Activated gamma-delta T cell treated with Interleukin-2 at 50 U/mL for 16 hours (primary cell): ENCODE results near the gene MCC.

ENCODE experiments used
- DNase-seq: peaks from one replicate; pipeline ENCODE4 v3.0.0-alpha.2; 2020

The MCC gene

DNA sequence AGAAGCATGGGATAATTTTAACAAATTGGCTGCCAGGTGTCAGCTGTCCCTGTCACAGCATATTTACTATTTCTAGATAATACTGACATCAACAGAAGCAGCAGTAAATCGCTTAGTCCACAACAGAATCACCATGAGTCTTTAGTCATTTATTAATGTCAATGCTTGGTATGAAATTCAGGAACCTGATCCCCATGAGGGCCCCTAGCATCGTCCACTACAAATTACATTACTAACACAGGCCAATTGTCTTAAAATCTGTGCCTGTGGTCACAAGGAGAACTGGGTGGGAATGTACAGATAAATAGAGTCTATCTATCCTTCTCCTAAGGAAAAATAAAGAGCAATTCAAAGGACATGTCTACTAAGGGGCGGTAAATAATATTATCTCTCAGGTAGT is 129.6 kb downstream of the MCC start:
- no peak for DNase-seq

DNA sequence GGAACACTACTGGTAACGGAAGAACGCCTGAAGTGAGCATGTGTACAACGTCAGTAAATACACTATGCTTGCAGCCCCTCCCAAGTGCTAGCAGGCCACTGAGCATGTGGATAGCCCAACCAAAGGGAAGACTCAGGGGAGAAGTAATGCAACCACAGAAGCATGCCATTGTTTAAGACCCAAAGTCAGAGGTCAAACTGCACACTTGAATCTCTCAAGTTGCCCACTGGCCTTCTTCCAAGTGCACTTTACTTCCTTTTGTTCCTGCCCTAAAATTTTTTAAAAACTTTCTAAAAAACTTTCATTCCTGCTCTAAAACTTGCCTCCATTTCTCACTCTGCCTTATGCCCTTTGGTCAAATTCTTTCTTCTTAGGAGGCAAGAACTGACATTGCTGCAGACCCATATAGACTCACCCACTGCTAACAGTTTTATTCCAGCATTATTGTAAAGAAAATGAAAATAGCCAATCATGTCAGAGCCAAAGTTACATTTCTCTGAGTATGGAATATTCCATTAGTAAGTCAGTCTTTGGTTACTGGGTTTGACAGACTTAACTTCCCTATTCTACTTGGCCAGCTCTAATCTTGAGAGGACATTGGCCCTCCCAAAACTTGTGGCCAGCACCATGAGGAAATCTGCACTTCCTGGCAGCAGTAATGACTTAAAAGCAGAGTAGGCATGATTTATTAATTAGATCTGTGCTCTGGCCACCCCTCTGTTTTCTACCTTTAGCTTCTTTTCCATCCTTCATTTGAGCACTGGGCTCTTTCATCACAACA is 130.4 kb downstream of the MCC start:
- DNase-seq = no peak

DNA sequence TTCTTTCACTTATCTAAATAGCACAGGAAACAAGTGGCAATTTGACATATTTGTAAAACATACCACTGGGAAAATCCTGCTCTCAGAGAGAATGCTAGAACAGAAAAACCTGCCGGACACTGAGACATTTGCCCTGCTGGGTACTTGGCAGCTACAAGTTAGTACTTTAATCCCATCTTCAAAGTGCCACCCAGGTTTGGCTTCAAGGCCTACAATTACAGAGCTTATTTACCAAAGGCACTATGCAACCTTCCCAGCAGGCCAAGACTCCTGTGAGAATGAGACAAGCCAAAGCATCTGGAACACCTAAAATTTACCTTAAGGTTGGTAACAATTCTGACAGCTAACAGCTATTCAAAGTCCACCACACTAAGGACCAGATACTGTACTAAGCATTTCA is 131.8 kb downstream of the MCC start:
- no peak for DNase-seq

DNA sequence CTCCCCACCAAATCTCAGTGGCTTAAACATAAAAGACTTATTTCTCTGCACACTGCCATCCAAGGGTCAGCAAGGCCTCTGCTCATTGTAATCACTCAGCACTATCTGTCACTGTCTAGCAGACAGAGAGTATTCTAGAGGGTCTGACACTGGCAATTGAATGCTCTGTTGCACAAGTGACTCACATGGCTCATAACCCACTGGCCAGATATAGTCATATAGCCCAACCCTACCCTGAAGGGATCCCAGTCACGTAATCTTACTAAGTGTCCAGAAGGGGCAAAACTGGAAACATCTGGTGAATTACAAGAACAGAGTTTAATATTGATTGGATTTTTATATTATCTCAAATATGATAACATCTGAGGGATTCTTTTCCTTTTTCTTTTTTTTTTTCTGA is 134.2 kb downstream of the MCC start:
- DNase-seq = no peak

DNA sequence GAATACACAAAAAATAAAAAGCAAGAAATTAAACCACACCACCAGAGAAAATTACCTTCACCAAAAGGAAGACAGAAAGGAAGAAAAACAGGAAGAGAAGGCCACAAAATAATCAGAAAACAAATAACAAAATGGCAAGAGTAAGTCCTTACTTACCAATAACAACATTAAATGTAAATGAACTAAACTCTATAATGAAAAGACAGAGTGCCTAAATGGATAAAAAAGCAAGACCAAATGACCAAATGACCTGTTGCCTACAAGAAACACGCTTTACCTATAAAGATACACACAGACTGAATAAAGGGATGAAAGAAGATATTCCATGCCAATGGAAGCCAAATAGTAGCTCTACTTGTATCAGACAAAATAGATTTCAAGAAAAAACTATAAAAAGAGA is 140.7 kb downstream of the MCC start:
- DNase-seq = no peak

DNA sequence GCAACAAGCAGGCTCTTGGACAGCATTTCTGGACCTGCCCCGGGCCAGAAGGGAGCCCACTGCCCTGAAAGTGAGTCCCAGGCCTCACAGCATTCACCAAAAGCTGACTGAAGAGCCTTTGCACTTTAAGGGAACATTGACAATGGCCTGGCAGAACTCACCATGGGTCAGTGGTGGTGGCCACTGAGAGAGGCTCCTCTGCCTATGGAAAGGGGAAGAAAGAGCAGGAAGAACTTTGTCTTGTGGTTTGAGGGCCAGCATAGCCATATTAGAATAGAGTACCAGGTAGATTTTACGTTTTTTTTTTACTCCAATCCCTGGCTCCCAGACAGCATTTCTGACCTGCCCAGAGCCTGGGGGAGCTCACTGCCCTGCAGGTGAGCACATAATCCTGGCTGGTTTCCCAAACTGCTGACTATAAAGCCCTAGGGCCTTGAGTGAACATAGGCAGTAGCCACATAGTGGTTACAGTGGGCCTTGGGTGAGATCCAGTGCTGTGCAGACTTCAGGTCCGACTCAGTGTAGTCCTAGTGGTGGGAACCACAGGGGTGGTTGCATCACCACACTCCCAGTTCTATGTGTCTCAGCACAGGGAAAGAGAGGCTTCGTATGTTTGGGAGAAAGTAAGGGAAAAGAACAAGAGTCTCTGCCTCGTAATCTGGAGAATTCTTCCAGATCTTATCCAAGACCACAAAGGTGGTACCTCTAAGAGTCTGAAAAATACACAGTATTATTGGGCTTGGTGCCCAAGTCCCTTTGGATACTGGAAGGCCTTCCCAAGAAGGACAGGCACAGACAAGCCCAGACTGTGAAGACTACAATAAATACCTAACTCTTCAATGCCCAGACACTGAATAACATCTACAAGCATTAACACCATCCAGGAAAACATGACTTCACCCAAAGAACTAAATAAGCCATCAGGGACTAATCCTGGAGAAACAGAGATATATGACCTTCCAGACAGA is 143.0 kb downstream of the MCC start:
- DNase-seq = no peak

DNA sequence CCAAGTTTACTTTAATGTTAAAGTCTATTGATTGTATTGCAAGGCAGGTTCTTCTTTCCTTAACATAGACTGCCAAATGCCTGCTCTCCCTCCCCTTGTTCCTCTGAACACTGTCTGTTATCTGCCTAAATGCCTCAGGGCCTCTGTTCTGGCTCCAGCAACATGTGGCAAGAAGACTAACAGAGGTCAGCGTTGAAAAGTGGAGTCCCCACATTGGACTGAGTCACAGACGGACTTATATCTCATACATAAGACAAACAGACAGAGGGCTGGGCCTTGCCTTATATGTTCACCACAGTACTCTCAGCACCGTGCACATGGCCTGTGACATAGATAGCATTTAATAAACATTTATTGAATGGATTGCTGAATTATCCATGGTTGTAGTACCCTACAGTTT is 144.9 kb downstream of the MCC start:
- DNase-seq = no peak

DNA sequence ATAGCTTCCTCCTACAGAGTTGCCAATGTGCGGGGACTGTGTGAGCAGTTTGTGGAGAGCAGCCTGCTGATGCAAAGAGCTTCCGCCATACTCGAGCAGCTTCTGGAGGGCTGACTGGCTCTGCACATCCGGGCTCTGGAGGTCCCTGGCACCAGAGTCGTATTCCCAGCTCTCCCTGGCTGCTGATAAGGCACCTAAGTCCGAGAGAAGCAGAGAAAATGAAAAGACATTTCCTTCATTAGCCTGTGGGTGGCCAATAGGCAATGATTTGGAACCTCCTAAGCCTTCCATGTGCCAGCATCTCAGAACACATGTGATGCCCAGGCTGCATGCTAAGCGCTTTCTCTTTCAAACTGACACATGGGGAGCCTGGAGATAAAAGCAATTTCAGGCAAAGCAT is 147.7 kb downstream of the MCC start:
- no peak for DNase-seq

DNA sequence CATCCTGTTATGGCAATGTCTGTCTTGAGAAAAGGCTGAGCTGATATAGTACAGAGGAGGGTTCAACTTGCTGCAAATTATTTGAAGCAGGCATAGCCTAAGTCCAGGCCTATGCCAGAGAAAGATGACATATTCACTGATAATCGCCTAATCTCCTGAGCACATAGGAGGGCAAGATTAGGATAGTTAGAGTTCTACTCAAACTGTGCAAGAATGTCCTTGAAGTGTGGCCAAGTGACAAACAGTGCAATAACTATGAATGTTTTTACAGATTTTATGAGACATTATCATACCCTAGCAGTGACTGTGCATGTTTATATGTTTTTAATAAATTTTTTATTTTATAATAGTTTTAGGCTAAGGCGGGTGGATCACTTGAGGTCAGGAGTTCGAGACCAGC is 149.6 kb downstream of the MCC start:
- no peak for DNase-seq

DNA sequence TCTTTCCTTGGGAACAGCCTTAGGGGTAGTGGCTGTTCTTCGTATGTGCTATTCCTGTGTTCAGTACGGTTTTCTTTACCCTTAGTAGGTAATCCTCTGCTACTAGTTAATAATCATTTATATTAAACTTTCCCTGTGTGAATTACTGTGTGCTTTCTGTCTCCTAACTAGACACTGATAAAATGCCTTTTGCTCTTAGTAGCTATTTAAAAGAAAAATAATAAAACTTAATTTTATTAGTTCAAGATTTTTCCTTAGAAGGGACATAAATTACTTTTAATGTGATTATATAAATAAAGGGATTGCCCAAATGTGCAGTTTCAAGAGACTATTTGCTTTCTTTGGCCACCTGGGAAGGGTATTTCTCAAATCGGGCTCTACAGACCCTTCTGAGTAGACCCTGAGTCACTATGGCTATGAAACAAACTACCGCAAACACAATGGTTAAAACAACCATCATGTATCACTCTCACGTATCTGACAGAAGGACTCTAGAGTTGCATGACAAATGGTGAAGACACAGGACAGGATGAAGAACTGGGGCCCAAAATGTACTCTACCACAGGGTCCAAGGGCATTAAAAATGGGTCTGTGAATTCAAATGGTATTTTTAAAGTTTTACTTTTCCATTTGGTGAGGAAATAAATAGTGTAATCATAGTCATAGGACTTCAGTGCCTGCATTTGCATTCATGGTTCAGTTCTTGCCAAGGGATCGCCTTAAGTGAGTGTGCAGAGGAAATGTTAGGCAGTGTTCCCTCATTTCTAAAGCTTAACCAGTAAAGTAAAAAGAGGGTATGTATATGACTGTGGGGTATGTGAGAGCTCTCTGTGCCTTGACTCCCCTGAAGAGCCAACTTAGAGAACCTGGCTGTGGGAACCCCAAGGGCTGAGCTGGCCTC is 150.5 kb downstream of the MCC start:
- DNase-seq = no peak

DNA sequence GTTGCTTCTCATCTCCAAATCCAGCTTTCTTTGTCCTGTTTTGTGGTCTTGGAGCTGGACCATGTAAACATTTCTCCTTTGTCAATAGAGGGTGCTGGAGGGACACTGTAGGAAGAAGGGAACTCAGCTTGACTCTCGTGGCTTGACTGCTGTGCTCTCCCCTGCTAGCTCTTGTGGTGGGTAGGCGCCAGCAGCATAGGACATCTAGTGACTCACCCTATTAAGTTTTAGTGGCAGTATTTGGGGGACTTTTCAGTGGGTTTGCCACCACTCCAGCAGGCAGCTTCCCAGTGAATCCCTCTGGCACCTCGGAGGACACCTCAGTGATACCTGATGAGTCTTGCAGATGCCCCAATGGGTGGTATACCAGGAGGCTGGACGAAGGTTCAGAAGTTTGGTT is 151.3 kb downstream of the MCC start:
- no peak for DNase-seq

DNA sequence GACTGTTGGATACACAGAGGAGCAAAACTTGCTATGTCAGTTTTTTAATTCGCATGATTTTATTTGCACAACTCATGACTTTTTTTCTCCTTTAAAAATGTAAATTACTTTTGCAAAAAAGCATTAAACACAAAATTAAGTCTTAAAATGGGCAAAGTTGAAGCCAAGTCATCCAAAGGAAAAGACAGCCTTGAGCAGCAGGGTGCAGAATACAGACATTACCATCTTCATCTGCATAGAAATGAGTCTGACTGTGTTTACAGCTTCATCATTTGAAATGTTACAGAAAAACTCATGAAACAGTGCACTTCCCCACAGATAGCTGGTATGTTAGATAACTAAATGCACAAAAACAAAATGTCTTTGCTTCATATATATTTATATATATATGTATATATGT is 154.8 kb downstream of the MCC start:
- DNase-seq = no peak

DNA sequence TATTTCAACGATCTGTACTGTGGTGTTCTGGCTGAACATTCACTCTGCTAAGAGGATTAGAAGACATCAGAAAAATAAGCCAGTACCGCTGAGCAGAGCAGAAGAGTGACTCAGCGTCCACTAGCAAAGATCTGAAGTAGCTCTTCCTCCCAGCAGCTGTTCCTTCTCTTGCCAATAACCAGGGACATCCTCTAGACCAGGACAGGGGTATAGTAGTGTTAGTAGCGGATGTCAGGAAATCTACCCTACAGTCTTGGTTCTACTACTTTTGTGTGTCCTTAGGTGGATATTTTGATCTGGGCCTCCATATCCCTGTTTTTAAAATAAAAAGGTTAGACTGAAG is 157.1 kb downstream of the MCC start:
- DNase-seq = no peak

DNA sequence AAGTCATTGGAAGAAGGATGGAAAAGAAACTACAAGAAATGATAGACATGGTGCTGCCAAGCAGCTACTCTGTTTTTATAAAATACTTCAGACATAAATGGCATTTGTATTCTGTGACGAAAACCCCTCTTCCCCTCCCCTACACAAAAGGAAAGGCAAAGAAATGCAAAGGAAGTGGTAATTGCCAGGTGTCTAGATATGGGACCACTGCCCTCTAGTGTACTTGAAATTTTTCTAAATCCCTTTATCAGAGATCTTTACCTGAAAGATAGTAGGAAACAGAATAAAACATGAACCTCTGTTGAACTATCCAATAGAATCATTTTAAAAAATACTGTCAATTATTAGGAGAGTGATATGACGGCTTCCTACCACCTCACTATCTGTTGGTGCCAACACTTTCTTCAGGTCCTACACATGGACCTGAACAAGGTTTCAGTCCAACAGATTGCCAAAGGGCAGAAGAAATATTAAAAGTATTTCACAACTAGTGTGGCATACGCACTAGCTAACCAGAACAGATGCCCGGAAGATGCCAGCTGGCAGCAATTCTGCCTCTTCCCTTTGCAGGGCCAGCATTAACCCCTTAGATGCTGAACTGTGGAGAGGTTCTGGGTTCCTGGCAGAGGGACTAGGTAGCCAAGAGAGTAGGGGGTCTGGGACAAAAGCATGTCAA is 157.6 kb downstream of the MCC start:
- no peak for DNase-seq

DNA sequence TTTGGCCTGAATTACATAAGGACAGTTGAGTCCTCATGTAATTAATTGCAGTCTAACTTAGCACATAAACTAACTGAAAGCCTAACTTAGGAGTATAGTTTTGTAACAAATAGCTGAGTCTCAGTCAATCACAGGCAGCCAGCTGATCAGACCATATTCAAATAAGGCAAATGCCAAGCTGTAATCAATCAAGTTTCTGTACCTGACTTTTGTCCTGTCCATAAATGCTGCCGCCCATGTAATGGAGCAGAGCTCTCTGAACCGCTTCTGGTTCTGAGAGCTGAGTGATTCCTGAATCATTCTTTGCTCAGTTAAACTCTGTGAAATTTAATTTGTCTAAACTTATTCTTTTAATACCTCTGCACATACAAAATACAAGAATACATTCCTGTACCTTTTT is 158.3 kb downstream of the MCC start:
- no peak for DNase-seq

DNA sequence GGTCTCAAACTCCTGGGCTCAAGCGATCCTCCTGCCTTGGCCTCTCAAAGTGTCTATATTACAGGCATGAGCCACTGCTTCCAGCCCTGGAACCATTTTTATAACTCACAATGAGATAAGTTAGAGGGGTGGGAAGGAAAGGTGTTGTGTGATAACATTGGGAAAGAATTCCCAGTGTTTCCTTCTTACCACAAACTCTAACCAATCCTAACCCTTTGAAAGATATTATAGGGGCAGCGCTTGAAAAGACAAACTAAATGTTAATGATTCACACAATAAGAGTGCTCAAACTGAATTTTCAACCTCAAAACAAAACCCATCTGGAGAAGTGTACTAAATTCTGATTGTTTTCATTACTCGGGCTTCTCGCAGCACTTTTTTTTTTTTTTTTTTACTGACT is 163.2 kb downstream of the MCC start:
- no peak for DNase-seq

DNA sequence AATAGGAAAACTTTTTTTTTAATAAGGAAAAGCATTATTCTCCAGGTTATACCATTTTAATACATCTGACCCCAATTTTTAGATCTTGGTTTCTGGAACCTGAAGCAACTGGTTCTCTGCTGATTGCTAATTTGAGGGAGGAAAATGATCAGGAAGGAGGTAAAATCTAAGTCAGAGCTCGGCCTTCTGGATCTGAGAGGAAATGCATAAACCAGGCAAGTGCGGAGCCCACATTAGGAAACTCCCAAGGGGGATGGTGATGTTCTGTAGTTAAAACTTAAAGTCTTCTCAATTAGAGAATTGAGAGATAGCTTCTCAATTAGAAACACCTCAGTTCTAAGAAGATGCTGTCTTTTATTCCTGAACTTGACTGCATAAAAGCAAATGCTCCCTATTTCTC is 167.0 kb downstream of the MCC start:
- DNase-seq = no peak

DNA sequence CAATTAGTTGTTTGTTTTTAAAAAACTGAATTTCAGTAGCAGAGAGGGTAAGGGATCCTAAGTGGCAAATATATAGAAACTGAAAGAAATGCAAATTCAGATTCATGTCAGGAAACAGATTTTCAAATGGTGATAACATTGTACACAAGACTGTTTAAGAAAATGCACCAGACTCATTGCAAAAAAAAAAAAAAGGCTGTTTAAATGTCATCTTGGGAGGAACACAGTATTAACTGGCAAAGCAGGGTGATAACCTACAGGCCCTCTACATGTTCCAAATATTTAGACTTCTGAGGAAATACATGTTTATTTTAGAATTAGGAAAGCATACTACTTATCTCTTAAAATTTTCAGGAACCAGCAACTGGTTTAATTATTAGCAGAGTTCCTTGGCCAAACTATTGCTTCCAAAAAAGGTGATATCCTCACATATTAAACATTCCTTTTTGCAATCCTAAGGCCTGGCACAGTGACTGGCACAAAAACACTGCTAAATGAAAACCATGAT is 167.9 kb downstream of the MCC start:
- no peak for DNase-seq

DNA sequence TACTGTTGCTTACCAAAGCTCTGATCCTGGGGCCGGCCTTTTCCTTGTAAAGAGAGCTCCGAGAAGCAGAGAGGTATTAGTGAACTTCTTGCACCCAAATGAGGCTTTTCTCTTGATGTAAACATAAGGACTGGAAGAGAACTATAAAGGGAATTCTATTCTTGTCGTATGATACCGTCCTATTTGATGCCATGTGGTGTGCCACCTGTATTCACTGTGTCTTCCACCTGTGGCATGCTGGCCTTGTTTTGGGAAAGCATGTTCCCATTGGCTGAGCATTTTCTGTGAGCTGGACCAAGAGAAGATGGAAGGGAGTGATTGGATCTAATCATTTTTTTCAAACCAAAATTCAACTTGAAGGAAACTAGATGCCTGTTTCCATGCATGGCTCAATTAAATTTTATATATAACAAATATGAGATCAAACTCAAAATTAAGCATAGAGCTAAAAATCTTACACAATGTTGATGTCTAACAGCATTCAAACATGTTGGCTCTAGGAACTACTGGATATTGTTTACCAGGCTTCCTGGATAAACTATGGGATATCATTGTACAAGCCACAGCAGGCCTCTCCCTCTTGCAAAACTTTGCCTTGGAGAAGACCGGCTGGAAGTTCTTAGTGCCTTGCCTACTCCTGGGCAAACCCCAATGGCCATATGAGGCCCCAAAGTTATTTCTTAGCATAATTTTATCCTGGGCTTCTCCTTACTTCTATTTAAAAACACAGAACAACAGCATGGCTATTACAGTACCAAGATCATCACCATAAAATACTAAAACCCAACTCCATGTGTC is 168.8 kb downstream of the MCC start:
- DNase-seq = no peak

DNA sequence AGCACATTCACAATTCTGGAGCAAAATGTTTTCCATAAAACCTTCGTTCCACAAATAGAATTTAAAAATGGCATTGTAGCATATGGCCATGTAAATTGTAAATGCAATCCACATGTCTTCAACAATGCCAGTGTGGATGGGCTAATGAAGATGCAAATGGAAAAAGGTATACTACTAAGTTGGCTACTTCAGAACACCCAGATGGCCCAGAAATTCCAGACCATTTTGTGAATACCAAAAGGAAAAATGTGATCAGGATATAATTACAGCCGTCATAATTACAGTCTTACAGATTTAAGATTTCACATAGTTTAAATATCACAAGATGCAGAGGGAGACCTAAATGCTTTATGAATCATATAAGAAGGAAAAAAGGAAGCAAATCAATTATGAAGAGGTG is 170.6 kb downstream of the MCC start:
- no peak for DNase-seq

DNA sequence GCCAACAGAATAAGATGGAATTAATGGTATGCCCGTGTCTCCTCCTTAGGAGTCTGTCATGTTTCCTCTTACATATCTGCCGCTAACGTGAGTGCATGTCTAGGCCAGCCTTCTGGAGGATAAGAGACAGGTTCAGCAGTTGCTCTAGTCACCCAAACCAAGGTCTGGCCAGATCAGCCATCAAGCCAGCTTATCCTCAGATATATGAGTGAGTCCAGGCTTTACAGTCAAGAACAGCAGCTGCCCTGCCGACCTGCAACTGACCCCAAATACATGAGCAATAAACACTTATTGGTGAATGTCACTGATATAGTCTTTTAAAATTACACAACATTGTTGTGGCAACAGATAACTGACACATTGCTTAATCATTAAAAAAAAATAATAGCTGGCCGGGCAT is 177.0 kb downstream of the MCC start:
- DNase-seq = no peak

DNA sequence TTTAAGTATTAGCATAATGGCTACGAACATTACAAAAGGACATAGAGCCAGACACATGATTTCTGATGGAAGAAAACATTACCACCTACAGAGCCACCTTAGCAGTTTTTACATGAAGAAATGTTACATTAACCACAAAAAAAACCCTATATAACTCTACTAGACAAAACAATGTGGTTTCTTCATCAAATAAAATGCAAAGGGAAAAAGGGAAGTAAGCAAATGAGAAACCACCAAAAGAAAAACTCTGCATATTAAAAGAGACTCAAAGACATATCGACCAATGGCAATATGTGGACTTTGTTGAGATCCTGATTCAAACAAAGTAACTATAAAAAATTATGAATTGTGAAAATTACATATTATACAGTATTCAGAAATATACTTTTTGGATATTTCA is 186.1 kb downstream of the MCC start:
- DNase-seq = no peak
